NCI-H2107 (cell line): Measurements from ENCODE around the gene NELFE.
"Not testable (repeated sequence)": the region's sequence is repeated elsewhere in the genome, so short reads cannot be mapped to it uniquely, and the experiment has no call there.

Experiments
- DNase-seq: peaks from one replicate; lab custom pipeline; 2025; lab: John Stamatoyannopoulos, UW

The NELFE gene, protein sequence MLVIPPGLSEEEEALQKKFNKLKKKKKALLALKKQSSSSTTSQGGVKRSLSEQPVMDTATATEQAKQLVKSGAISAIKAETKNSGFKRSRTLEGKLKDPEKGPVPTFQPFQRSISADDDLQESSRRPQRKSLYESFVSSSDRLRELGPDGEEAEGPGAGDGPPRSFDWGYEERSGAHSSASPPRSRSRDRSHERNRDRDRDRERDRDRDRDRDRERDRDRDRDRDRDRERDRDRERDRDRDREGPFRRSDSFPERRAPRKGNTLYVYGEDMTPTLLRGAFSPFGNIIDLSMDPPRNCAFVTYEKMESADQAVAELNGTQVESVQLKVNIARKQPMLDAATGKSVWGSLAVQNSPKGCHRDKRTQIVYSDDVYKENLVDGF

DNA sequence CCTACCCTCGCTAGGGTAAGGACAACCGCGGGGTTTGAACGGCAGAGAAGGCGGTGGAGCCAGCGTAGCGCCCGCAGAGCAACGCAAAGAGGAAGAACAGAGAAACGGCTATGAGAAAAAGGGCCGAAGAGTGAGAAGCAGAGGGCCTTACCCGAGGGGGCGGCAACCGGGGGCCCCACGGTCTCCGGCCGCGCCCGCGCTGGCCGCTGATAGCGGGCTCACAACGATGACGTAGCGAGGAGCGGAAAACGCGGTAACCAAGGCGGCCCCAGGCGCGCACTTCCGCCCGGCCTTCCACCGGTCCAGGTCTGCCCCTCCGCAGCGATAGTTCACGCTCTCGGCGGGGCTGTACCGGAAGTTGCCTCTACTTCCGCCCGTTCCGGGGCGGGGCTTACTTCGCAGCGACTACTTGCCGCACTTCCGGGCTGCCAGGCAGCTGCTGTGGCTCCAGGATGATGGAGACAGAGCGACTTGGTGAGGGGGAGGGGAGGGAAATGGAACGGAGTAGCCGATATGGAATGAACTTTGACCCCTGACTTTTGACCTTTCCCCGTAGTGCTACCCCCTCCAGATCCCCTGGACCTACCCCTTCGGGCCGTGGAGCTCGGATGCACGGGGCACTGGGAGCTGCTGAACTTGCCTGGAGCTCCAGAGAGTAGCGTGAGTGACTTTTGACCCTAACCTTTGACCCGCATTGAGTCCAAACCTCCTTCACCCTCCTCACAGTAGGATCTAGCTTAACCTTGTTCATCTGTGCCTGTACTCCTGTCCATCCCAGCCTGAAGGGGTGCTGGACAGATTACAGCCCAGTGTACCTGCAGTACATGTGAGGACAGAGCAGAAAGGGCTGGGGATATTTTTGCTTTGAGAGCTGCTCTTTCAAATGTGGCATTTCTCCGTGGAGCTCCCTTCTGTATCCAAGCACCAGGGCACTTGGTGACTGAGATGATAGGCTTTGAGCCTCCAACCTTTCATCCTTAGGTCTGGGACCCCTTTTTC is at the start of gene NELFE, which contains the start of gene SKIC2:
Gene NELFE, minus strand, starts transcription at position 231 of the 999 bp plus-strand sequence. CDS start 525 bp downstream, outside the sequence.
Gene SKIC2, plus strand, starts transcription at position 435 of the 999 bp plus-strand sequence. Its CDS starts 18 bp downstream, at position 453.
- peak; percentile 73 for DNase-seq

DNA sequence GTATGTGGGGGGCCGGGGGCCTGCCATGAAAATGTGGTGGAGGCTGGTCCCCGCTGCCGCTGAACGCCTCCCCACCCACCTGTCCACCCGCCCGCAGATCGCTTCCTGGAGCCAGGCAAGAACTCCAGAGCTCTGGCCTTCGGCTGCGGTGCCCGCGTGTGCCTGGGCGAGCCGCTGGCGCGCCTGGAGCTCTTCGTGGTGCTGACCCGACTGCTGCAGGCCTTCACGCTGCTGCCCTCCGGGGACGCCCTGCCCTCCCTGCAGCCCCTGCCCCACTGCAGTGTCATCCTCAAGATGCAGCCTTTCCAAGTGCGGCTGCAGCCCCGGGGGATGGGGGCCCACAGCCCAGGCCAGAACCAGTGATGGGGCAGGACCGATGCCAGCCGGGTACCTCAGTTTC is 49.3 kb upstream of the NELFE start:
- DNase-seq: not testable (repeated sequence)

DNA sequence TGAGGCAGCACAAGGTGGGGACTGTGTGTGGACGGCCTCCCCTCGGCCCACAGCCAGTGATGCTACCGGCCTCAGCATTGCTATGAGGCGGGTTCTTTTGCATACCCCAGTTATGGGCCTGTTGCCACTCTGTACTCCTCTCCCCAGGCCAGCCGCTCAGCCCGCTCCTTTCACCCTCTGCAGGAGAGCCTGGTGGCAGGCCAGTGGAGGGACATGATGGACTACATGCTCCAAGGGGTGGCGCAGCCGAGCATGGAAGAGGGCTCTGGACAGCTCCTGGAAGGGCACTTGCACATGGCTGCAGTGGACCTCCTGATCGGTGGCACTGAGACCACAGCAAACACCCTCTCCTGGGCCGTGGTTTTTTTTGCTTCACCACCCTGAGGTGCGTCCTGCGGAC is 48.3 kb upstream of the NELFE start:
- DNase-seq: not testable (repeated sequence)

DNA sequence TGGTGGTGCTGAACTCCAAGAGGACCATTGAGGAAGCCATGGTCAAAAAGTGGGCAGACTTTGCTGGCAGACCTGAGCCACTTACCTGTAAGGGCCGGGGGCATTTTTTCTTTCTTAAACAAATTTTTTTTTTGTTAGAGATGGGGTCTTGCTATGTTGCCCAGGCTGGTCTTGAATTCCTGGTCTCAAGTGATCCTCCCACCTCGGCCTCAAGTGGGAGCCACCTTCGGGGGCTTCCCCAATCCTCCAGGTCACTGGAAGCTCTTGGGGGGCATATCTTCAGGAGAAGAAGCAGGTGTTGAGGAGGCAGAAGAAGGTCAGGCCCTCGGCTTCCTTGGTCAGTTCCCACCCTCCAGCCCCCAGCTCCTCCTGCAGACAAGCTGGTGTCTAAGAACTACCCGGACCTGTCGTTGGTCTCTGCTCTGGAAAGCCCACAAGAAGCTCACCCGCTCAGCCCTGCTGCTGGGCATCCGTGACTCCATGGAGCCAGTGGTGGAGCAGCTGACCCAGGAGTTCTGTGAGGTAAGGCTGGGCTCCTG is 47.3 kb upstream of the NELFE start:
- DNase-seq: not testable (repeated sequence)

DNA sequence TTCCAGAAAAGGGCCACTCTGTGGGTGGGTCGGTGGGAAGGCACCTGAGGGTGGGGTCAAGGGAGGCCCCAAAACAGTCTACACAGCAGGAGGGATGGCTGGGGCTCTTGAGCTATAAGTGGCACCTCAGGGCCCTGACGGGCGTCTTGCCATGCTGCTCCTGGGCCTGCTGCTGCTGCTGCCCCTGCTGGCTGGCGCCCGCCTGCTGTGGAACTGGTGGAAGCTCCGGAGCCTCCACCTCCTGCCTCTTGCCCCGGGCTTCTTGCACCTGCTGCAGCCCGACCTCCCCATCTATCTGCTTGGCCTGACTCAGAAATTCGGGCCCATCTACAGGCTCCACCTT is 46.7 kb upstream of the NELFE start:
- DNase-seq: not testable (repeated sequence)

DNA sequence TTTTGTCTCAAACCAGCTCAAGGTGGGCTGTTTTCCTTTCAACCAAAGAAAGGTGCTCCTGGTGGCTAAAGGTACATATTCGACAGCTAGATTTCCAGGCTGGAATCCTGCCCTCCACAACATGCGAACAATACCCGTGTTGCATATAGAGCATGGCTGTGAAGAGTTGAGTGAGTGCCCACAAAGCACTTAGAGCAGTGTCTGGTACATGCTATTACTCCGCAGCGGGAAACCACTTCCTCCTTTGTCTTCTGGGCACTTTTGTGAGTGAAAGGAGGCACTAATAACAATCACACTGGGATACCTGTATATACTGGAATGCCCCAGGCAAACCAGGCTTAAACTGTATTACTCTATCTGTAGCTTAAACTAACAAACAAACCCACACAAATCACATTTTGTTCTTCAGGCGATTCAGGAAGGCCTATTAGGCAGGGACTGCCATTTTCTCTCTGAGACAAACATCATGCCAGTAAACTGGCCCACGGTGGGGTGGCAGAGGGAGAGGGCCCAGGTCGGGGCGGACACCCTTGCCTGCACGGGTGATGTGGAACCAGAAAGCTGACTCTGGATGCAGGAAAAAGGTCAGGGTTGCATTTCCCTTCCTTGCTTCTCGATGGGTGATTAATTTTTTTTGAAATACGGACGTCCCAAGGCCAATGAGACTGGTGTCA is 46.2 kb upstream of the NELFE start:
- not testable (repeated sequence) for DNase-seq

DNA sequence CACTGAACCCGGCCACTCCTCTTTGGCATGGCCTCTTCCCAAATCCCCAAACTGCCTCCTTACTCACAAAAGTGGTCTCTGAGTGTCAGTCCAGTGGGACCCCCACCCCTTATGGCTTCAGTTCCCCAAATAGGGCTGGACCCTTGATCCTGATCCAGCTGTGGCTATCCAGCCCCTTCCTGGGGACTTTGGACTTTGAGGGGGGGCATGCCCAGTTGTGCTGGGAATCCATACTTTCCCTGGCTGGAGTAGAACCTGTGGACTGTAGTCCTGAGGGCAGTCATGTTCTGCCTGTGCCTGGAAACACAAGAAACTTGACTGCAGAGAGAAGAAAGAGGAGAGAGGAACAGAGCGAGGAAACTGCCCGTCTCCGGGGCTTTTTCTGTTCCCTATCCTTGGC is 45.6 kb upstream of the NELFE start:
- not testable (repeated sequence) for DNase-seq

DNA sequence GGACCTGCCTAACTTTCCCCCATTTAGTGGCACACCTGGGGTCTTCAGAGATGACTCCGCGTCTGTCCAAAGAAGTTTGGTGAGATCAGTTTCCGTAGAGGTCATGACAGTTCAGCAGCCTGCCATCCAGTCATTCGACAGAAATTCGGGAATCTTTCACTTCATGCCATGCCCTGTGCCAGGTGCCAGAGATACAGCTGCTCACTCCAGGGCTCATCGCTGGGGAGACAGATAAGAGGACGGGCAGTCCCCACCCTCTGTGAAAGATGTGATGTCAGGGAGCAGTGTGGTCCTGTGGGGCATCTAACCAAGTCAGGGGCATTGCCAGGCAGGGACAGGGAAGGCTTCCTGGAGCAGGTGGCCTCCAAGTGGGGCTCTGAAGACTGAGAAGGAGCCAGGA is 44.5 kb upstream of the NELFE start:
- DNase-seq: not testable (repeated sequence)

DNA sequence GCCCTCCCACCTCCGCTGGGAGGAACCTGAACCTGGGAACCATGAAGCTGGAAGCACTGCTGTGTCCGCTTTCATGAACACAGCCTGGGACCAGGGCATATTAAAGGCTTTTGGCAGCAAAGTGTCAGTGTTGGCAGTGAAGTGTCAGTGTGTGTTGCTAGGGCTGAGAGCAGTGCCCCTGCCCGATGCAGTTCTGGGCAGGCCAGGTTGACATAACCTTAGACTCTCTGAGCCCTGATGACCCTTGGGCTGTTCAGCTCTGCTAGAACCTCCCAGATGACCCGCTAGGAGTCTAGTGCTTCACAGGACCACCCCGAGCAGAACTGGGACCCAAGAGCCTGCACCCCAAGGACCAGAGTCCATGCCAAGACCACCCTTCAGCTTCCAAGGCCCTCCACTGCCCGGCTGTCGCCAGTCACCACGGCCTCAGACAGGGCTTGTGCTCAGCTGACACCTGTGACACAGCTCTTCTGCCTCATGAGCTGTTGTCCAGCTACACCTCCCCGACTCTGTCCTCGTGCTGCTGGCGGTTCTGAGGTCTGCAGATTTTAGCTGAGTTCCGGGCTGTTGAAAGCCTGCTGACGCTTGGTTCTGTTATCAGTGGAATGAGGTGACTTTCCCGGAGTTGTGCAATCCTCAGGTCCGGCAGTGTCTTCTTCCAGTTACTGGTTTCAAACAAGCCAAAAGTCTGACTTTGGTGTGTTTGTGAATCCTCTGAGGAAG is 43.9 kb upstream of the NELFE start:
- DNase-seq: not testable (repeated sequence)

DNA sequence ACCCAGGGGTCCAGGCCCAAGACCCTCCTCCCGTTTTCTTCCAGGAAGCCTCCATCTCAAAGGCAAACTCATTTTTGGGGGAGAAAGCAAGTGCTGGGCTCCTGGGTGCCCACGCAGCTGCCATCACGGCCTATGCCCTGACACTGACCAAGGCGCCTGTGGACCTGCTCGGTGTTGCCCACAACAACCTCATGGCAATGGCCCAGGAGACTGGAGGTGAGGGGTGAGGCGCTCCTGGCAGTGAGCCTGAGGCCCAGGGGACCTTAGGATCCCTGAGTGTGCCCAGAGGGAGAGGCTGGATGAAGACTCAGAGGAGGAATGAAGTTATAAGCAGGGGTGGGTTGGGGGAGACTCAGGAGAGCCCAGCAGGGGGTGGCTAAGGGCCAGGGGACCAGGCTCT is 37.6 kb upstream of the NELFE start:
- not testable (repeated sequence) for DNase-seq

DNA sequence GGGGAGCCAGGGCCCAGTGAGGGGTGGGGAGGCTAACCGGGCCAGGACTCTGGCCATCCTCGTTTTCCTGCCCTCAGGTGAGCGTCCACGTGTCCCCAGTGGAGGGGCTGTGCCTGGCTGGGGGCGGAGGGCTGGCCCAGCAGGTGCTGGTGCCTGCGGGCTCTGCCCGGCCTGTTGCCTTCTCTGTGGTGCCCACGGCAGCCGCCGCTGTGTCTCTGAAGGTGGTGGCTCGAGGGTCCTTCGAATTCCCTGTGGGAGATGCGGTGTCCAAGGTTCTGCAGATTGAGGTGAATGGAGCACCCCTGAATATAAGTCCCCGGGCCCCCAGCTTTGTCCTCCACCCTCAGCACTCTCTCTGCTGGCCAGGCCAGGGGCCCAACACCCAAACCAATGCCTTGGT is 35.6 kb upstream of the NELFE start:
- DNase-seq: not testable (repeated sequence)

DNA sequence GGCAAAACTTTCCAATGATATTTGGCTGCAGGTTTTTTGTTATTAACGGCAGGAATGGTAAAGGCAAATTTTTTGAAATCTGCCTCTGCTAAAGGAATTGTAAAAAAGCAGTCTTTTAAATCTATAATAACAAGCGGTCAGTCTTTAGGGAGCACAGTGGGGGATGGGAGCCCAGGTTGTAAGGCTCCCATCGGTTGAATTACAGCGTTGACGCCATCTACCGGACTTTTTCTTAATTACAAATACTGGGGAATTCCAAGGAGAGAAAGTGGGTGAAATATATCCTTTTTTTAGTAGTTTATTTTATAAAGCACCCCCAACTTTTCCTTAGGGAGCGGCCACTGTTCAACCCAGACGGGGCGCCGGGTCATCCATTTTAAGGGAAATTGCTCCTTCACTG is 30.6 kb upstream of the NELFE start:
- not testable (repeated sequence) for DNase-seq

DNA sequence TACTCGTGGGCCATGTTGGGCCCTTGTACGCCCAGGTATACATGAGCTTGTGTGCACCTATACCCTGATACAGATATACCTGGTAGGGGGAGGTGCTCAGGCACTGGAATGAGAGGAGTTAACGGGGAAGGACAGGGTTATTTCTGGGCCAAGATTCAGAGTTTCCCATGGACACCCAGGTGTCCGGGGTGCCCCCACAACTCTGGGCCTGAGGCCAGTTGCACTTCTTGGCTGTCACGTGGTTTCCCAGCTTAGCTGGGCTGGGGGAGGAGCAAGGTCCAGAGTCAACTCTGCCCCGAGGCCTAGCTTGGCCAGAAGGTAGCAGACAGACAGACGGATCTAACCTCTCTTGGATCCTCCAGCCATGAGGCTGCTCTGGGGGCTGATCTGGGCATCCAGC is 23.0 kb upstream of the NELFE start, which contains the start of gene C4A:
Gene C4A, plus strand, starts transcription at position 314 of the 400 bp plus-strand sequence. Its CDS starts 51 bp downstream, at position 365.
- not testable (repeated sequence) for DNase-seq

DNA sequence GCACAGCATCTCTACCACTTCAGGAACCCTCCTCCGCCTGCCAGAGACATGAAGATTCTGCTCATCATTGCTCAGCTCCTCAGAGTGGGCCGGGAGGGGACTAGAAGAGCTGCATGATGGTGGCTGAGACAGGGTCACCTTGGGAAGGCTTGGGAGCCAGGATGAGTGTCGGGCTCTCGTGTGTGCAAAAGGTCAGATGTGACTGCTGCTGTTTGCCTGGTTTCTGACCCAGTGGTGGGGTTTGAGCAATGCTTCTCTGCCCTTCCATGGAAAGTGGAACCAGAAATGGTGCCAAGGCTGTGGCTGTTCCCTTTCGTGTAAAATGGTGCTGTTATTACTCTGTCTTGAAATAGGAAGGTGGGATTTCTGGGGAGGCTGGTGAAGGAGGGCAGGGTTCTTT is 22.2 kb upstream of the NELFE start:
- DNase-seq: not testable (repeated sequence)

DNA sequence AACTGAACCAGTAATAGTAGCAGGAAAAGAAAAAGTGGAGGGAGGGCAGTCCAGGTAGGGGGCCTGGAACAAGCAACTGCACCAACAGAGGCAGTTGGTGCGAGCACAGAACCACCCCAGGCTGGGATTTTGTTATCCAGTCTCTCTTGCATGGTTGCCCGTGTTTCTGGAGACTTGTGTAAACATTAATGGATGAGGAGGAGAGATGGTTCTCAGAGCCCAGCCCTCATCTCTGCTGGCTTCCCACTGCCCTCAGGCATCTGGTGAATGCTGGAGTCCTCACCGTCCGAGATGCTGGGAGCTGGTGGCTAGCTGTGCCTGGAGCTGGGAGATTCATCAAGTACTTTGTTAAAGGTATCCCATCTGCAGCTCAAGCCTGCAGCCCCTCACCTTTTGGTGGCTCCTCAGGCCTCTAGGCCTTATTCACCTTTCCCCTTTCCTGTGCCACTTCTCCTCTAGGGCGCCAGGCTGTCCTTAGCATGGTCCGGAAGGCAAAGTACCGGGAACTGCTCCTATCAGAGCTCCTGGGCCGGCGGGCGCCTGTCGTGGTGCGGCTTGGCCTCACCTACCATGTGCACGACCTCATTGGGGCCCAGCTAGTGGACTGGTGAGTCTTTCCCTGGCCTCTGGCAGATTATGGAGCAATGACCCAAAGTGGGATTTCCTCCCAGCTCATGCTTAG is 21.6 kb upstream of the NELFE start:
- DNase-seq: not testable (repeated sequence)

DNA sequence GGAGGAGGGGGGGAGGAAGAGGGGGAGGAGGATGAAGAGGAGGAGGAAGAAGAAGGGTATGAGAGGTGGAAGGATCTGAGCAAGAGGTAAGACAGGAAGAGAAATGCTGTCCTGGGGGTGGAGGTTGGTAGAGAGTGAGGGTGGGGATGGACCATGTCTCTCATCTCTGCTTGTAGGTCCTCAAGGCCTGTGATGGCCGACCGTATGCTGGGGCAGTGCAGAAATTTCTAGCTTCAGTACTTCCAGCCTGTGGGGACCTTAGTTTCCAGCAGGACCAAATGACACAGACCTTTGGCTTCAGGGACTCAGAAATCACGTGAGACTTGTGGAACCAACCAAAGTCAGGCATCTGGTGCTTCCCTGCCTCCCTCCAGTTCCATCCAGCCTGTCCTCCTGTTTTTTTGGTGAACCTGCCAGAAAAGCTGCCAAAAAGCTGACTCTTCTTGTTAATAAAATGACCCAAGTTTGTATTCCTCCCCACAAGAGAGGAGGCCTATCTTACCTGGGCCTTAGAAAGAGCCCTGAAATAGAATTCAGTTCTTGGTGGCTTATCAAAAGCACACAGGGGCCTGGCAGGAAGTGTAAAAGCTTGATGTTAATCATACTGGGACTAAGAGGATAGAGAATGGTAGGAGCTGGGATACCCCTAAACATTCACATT is 20.6 kb upstream of the NELFE start:
- DNase-seq: no peak

DNA sequence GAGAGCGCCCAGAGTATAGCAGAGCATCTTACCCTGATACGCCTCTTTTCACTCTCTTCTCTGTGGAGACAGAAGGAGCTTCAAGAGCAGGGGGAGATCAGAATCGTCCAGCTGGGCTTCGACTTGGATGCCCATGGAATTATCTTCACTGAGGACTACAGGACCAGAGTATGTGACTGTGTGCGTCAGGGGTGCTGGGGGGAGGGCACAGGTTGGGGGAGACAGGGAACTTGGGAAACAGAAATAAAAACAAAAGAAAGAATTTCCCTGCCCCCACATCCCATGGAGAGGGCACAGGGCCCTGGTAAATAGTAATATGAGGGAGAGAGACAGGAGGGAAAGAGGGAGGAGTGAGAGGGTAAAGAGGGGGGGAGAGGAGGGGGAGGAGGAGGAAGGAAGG is 20.1 kb upstream of the NELFE start:
- DNase-seq: no peak

DNA sequence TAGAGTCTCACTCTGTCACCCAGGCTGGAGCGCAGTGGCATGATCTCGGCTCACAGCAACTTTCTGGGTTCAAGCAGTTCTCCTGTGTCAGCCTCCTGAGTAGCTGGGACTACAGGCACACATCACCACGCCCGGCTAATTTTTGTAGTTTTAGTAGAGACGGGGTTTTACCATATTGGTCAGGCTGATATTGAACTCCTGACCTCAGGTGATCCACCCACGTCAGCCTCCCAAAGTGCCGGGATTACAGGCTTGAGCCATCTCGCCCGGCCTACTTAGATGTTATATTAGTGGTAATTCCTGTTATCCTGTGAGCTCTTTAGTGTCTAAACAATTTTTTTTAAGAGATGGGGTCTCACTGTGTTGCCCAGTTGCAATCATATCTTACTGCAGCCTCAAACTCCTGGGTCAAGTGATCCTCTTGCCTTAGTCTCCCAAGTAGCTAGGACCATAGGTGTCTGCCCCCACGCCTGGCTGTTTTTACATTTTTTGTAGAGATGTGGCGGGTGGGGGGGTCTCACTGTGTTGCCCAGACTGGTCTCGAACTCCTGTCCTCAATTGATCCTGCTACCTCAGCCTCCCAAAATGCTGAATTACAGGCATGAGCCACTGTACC is 19.2 kb upstream of the NELFE start:
- DNase-seq: no peak

DNA sequence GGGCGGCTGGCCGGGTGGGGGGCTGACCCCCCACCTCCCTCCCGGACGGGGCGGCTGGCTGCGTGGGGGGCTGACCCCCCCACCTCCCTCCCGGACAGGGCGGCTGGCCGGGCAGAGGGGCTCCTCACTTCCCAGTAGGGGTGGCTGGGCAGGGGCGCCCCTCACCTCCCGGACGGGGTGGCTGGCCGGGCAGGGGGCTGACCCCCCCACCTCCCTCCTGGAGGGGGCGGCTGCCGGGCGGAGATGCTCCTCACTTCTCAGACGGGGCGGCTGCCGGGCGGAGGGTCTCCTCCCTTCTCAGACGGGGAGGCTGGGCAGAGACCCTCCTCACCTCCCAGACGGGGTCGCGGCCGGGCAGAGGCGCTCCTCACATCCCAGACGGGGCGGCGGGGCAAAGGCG is 17.3 kb upstream of the NELFE start:
- DNase-seq: not testable (repeated sequence)
